ENCODE measurements around the gene PRR35.
"Not testable (repeated sequence)": the region's sequence is repeated elsewhere in the genome, so short reads cannot be mapped to it uniquely, and the experiment has no call there.

The PRR35 gene

GRCh38 chr16:596736-597060 lies 36.5 kb downstream of the PRR35 start:
- DNase-seq, result no peak

DNA sequence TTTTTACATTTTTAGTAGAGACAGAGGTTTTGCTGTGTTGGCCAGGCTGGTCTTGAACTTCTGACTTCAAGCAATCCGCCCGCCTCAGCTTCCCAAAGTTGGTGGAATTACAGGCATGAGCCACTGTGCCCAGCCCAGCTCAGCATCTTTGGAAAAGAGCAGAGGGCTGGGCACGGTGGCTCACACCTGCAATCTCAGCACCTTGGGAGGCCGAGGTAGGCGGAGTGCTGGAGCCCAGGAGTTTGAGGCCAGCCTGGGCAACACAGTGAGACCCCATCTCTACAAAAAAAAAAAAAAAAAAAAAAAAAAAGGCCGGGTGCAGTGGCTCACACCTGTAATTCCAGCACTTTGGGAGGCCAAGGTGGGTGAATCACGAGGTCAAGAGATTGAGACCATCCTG lies 37.5 kb downstream of the PRR35 start:
- DNase-seq, result not testable (repeated sequence)

DNA sequence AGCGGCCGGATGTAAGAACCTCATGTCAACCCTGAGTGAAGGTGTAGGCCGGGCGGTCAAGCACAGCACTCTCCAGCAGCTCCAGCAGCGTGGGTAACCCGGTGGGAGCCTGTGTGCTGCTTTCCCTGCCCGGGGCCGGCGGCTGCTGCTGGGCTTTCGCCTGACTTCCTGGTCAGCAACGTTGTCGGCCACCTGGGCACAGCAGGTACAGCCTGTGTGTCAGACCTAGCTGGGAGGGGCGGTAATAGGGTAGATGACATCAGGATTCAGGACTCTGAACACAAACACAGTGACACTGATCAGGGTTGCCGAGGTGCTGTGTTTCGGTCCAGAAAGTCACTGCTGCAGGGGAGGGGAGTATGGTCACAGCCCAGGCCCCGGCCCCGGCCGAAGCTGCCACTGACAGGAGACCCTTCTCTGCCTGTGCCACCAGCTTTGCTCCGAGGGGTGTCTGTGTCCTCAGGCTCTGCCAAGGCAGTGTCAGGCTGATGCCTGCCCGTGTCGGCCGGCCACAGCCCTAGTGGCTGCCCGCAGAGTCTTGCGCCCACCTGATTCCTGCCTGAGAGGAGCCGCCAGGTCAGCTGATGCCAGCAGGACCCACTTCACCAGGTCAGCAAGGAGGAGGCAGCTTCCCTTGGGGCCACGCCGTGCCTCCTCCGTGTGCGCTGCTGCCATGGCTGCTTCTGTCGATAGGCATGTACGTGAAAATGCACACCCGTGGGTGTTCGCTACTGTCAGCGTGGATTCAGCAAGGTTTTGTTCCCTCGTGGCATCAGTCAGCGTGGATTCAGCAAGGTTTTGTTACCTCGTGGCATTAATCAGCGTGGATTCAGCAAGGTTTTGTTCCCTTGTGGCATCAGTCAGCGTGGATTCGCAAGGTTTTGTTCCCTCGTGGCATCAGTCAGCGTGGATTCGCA lies 38.9 kb downstream of the PRR35 start:
- no peak for DNase-seq

GRCh38 chr16:600781-601180 lies 40.6 kb downstream of the PRR35 start:
- DNase-seq, result no peak

DNA sequence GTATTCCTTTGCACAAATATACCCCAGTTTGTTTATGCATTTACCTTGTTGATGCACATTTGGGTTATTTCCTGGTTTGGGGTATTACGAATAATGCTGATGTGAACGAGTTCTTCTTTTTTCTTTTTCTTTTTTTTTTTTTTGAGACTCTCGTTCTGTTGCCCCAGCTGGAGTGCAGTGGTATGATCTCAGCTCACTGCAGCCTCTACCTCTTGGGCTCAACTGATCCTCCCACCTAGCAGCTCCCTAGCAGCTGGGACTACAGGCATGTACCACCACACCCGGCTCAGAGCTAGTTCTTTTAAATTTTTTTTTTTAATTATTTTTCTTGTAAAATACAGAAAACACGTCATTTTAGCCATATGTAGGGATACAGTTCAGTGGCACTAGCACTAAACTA lies 43.7 kb downstream of the PRR35 start:
- DNase-seq, result no peak

- DNase-seq, result no peak
Measured at GRCh38 chr16:606656-607307, 46.6 kb downstream of the PRR35 start.

- DNase-seq, result no peak
Measured at GRCh38 chr16:608019-608418, 47.8 kb downstream of the PRR35 start.

GRCh38 chr16:609316-609715 lies 49.1 kb downstream of the PRR35 start:
- DNase-seq, result no peak

- no peak for DNase-seq
Measured at GRCh38 chr16:609984-610383, 49.8 kb downstream of the PRR35 start.

GRCh38 chr16:610513-611381 lies 50.6 kb downstream of the PRR35 start:
- peak; percentile 34 for DNase-seq

GRCh38 chr16:615122-615521 lies 54.9 kb downstream of the PRR35 start:
- DNase-seq, result no peak
